Nephron (organoid): ENCODE data around the gene CDH4.

ENCODE experiments used
- H3K27ac Mint-ChIP-seq, 3 experiments: 2 replicates each; pipeline ENCODE4 v1.8.0; 2020; ENCODE audit warnings: mixed read lengths in 3 of 3, mild to moderate bottlenecking in 2 of 3, moderate library complexity in 1 of 3
- H3K27me3 Mint-ChIP-seq: 2 replicates; pipeline ENCODE4 v1.8.0; 2021; ENCODE audit warnings: low read depth, mild to moderate bottlenecking, moderate library complexity, mixed read lengths
- H3K36me3 Mint-ChIP-seq: 2 replicates; pipeline ENCODE4 v1.8.0; 2020; ENCODE audit warnings: low read depth, mixed read lengths
- H3K4me1 Mint-ChIP-seq: 2 replicates; pipeline ENCODE4 v1.8.0; 2020; ENCODE audit warnings: mixed read lengths
- H3K4me3 Mint-ChIP-seq, 3 experiments: 2 replicates each; pipeline ENCODE4 v1.8.0; 2020; ENCODE audit warnings: mild to moderate bottlenecking in 3 of 3, mixed read lengths in 3 of 3, moderate library complexity in 2 of 3
- H3K9me3 Mint-ChIP-seq: 2 replicates; pipeline ENCODE4 v1.8.0; 2020; ENCODE audit warnings: mixed read lengths
- TF ChIP-seq, protein P1 (sequence below), 3 experiments: fragments of 200-600 bp; sonication (generic); IDR thresholded peaks; one replicate each; pipeline ENCODE4 v1.5.0; 2021; ENCODE audit warnings: antibody characterized with exemption in 3 of 3; ENCODE audit not compliant: unreplicated experiment in 3 of 3

Gene CDH4

DNA sequence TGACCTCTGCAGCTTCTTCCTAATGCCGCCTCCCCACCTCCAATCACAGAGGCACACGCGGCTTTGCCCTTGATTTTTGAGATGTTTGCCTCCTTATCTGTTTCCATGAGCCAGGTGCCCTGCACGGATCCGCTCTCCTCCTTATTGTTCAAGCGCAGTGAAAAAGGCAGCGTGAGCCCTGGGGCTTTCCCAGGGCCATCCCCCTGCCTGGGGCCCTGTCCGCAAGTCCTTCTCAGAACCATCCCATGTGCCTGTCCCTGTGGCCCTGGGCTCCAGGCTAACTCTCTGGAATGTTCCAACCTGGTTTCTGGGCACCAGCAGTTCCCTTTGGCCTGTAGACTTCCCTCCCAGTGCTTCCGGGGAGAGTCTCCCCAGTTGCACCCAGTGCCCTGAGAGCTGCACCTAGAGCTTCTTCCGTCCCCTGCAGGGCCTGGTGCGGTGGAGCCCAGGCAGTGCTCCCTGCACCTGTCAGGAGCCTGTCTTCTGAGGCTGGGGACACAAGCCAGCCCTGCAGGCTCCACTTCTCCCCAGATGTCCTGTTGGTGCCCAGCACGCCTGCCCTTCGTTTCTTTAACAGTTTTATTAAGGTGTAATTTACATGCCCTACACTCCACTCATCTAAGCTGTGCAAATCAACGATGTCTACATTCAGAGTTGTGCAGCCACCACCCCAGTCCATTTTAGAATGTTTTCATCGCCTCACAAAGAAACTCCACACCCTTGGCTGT is 330.3 kb downstream of the CDH4 start:
- Mint-ChIP-seq H3K4me1 (peaks cover 6% of the 10 kb centered on the region), H3K27ac (no peak overlapping the region), H3K9me3 (no peaks in the 10 kb centered on the region), H3K27me3 (peaks cover 46% of the 10 kb centered on the region), H3K4me3 (no peak overlapping the region), H3K36me3 (no peaks in the 10 kb centered on the region)
- TF ChIP-seq, protein P1, sequence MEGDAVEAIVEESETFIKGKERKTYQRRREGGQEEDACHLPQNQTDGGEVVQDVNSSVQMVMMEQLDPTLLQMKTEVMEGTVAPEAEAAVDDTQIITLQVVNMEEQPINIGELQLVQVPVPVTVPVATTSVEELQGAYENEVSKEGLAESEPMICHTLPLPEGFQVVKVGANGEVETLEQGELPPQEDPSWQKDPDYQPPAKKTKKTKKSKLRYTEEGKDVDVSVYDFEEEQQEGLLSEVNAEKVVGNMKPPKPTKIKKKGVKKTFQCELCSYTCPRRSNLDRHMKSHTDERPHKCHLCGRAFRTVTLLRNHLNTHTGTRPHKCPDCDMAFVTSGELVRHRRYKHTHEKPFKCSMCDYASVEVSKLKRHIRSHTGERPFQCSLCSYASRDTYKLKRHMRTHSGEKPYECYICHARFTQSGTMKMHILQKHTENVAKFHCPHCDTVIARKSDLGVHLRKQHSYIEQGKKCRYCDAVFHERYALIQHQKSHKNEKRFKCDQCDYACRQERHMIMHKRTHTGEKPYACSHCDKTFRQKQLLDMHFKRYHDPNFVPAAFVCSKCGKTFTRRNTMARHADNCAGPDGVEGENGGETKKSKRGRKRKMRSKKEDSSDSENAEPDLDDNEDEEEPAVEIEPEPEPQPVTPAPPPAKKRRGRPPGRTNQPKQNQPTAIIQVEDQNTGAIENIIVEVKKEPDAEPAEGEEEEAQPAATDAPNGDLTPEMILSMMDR (IDR thresholded peaks at IDR 0.05; ENCODE audit: unreplicated experiment in 3 of 3) = no peak

DNA sequence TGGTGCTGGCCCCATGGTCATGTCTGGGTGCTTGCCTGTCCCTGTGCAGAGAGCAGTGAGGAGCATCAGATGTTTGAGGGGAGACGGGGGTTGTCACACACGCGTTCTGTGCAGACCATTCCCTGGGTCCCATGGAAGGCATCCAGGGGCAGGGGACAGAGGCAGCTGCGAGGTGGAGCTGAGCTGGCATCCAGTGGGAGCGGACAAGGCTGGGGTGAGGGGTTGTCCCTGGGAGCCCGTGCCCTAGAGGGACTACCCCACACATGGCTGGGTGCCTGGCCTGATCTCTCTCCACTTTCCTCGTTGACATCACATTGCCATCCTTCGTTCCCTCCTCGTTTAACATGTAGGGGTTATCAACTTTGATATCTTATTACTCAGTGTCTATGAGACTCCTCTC is 331.3 kb downstream of the CDH4 start:
- no peaks in the 10 kb centered on the region for H3K36me3 Mint-ChIP-seq
- H3K4me3 Mint-ChIP-seq = no peak overlapping the region
- TF ChIP-seq, protein P1 (IDR thresholded peaks at IDR 0.05; ENCODE audit: unreplicated experiment in 3 of 3) = no peak
- no peak overlapping the region for H3K27ac Mint-ChIP-seq
- no peaks in the 10 kb centered on the region for H3K9me3 Mint-ChIP-seq
- H3K4me1 Mint-ChIP-seq = peaks cover 13% of the 10 kb centered on the region
- peaks cover 48% of the 10 kb centered on the region for H3K27me3 Mint-ChIP-seq

DNA sequence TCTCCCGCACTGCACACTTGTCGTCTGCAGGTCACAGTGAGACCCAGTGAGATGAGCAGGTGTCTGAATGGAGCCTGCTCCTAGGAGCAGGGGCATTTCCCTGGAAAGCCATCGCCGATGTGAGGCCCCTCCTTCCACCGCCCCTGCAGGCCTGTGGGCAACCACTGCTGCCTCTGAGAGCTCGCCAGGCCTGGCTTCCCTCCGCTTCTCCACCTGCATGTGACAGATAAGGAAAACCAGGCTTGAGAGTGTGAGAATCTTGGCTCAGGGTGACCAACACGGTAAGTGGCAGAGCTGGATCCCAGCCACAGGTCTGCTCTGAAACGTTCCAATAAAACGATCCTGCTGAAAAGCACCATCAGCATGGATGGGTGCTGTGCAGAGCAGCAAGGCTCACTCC is 332.8 kb downstream of the CDH4 start:
- H3K36me3 Mint-ChIP-seq = no peaks in the 10 kb centered on the region
- TF ChIP-seq, protein P1 (IDR thresholded peaks at IDR 0.05; ENCODE audit: unreplicated experiment in 3 of 3) = no peak
- peaks cover 54% of the 10 kb centered on the region for H3K27me3 Mint-ChIP-seq
- H3K9me3 Mint-ChIP-seq = no peaks in the 10 kb centered on the region
- H3K4me3 Mint-ChIP-seq = no peak overlapping the region
- H3K27ac Mint-ChIP-seq = no peak overlapping the region
- peaks cover 24% of the 10 kb centered on the region for H3K4me1 Mint-ChIP-seq

DNA sequence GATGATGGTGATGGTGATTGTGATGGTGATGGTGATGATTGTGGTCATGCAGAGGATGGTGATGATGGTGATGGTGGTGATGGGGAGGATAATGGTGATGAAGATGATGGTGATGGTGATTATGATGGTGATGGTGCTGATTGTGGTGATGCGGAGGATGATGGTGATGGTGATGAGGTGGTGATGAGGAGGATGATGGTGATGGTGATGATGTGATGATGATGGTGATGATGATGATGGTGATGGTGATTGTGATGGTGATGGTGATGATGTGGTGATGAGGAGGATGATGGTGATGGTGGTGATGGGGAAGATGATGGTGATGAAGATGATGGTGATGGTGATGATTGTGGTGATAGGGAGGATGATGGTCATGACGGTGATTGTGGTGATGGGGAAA is 333.7 kb downstream of the CDH4 start:
- H3K4me1 Mint-ChIP-seq = peaks cover 24% of the 10 kb centered on the region
- peaks cover 60% of the 10 kb centered on the region for H3K27me3 Mint-ChIP-seq

DNA sequence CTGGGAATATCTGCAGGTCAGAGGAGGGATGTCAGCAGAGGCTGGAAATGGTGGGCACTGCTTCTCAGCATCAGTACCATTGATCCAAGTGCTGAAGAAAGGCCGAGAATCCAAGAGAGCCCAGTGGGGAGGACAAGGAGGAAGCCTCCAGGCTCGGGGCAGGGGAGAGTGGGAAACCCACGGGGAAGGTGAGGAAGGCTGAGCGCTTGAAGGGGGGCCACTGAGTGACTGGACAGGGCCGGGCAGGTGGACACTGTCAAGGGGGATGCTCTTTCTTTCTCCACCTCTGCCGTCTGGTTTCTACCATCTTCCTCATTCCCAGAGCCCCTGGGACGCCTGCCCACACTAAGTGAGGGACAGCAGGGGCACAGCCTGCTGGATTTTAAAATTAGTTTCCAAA is 335.0 kb downstream of the CDH4 start:
- H3K4me3 Mint-ChIP-seq = no peak overlapping the region
- H3K36me3 Mint-ChIP-seq = no peaks in the 10 kb centered on the region
- no peak overlapping the region for H3K27ac Mint-ChIP-seq
- peaks cover 5% of the 10 kb centered on the region for H3K9me3 Mint-ChIP-seq
- peaks cover 24% of the 10 kb centered on the region for H3K4me1 Mint-ChIP-seq
- H3K27me3 Mint-ChIP-seq = peaks cover 60% of the 10 kb centered on the region
- TF ChIP-seq, protein P1 (IDR thresholded peaks at IDR 0.05; ENCODE audit: unreplicated experiment in 3 of 3) = no peak

More for the DNA sequence above, 333.7 kb downstream of the CDH4 start:
- Mint-ChIP-seq H3K4me3 (no peak overlapping the region), H3K36me3 (no peaks in the 10 kb centered on the region), H3K9me3 (no peaks in the 10 kb centered on the region), H3K27ac (no peak overlapping the region)
- TF ChIP-seq, protein P1 (IDR thresholded peaks at IDR 0.05; ENCODE audit: unreplicated experiment in 3 of 3) = no peak

DNA sequence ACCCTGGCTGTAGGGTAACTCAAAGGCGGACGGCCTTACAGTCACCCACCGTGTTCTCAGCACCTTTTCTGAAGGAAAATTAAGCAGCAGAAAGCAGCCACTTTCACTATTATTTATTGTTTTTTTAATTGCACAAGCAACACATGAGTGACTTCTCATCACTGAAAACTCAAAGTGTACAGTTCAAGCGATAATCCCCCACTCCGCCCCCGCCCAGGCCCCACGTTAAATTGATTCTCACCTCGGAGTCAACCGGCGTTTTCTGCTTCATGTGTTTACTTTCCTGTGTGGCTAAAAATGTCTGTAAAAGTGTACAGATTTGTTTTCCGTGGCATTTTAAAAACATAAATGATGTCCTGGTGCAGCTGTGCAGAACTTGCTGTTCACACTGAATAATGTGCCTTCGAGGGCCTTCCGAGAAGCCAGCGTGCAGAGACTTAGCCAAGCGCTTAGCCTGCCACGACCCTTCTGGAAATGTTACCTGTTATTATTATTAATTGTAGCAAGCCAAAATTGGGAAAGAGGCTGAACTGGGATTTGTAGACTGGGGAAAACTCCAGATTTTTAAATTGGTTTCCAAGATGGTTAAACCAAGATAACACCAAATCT is 335.7 kb downstream of the CDH4 start:
- Mint-ChIP-seq H3K27me3 (peaks cover 62% of the 10 kb centered on the region), H3K36me3 (no peaks in the 10 kb centered on the region)

More for the DNA sequence above, 335.7 kb downstream of the CDH4 start:
- H3K4me1 Mint-ChIP-seq = peaks cover 24% of the 10 kb centered on the region
- no peak overlapping the region for H3K27ac Mint-ChIP-seq
- TF ChIP-seq, protein P1 (IDR thresholded peaks at IDR 0.05; ENCODE audit: unreplicated experiment in 3 of 3) = no peak
- H3K4me3 Mint-ChIP-seq = no peak overlapping the region
- H3K9me3 Mint-ChIP-seq = peaks cover 11% of the 10 kb centered on the region
